ENCODE data around the gene ACSF3. TPM values are rescaled to one million over a fixed set of nuclear protein-coding genes. Genes with fewer than 3 reads are reported as not detected.

The ACSF3 gene
- total RNA-seq, 1 experiment from 2014 or later: 74.5 TPM

DNA sequence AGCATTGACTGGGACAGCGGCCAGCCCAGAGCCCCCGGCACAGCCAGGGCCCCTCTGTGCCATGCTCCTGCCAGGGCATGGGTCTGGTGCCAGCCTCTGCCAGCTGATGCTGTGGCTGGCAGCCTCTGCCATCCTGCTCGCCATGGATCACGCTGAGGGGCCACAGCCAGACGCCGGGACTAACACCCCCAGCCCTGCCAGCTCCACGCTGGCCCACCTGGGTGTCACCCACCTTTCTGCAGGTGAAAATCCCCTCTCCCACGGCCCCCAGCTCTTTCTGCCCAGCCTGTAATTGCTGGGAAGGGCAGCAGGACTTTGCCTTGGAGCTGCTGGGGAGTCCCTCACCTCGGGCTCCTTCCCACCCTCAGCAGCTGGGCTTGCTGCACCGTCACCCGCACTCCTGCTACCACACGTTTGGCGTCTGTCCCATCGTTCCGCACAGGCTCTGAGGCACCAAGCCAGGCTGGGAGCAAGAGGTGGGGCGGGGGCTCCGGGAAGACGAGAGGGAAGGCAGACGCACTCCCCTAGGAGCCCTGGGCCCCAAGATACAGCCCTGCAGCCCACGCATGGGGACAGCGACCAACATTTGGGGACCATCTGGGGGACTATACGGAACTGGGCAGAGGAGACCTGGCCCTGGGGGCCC, 42.0 kb upstream of the ACSF3 start:
- H3K9me3 ChIP-seq (ENCODE audit: control insufficient read depth in 1 of 2, insufficient read depth in 1 of 2, low read depth in 1 of 2, low read length in 2 of 2): no peaks in the 10 kb centered on the region
- ATAC-seq (no peak), DNase-seq (ENCODE audit: low read depth, low spot score) (no peak)
- no peaks in the 10 kb centered on the region for H3K36me3 ChIP-seq (ENCODE audit: control insufficient read depth in 1 of 2, insufficient read depth in 2 of 2, low read length in 2 of 2)
- no peaks in the 10 kb centered on the region for H3K9me2 ChIP-seq (ENCODE audit: insufficient read depth)
- H3K27me3 ChIP-seq (ENCODE audit: insufficient read depth, low read length): no peaks in the 10 kb centered on the region
- H2AFZ ChIP-seq (ENCODE audit: low read depth, low read length, poor library complexity, severe bottlenecking): no peak overlapping the region
- H3K9ac ChIP-seq (ENCODE audit: low read length): peak overlapping the region; percentile 73
- peak overlapping the region; percentile 96 for H3K4me2 ChIP-seq (ENCODE audit: low read length)
- intact Hi-C loops (cut with micrococcal nuclease): loop anchor here (5.0 to 10.0 kb wide), 3 partner anchors 109 to 237 kb away; partner anchors contain the start of gene APRT
- H4K20me1 ChIP-seq (ENCODE audit: insufficient read depth): no peaks in the 10 kb centered on the region
- no peaks in the 10 kb centered on the region; the same call in 1 of the 2 replicates for H3K79me2 ChIP-seq (ENCODE audit: insufficient read depth, low read length)
- BruUV-seq (replicated peaks): no TSS peak
- ChIA-PET RAD21 (ENCODE audit: low non-redundant PET in 1 of 2, low total read pairs in 2 of 2, uncharacterized antibody in 2 of 2, unreplicated experiment in 2 of 2) (no interaction called here), CTCF (no interaction called here), POLR2A (interaction anchor here (1.3 kb wide), 1 partner anchor 10 kb away, joined by 3 read pairs; no protein-coding TSS in a partner anchor)
- TF ChIP-seq YY1 (IDR thresholded peaks at IDR 0.05; ENCODE audit: extremely low read depth, insufficient replicate concordance, low read depth, low read length) (no peak), POLR2AphosphoS5 (IDR thresholded peaks at IDR 0.05; ENCODE audit: low read depth, low read length) (no peak), ELF1 (IDR thresholded peaks at IDR 0.05; ENCODE audit: borderline replicate concordance, low read depth) (no peak), EZH2phosphoT487 (IDR thresholded peaks at IDR 0.05; ENCODE audit: borderline replicate concordance) (no peak), TCF7L2 (IDR thresholded peaks at IDR 0.05; ENCODE audit: borderline replicate concordance, extremely low read depth, insufficient read depth, insufficient read length) (no peak), CTCF (IDR thresholded peaks at IDR 0.05 in 2 of 3, conservative IDR thresholded peaks at IDR 0.05 in 1 of 3; ENCODE audit: borderline replicate concordance in 1 of 3, insufficient read depth in 1 of 3, low read depth in 2 of 3, low read length in 2 of 3) (no peak), ATF3 (IDR thresholded peaks at IDR 0.05) (no peak), POLR2A (IDR thresholded peaks at IDR 0.05; ENCODE audit: borderline replicate concordance, extremely low read depth, insufficient read depth, insufficient read length) (no peak), CBX3 (IDR thresholded peaks at IDR 0.05; ENCODE audit: low read depth) (no peak), FOSL1 (IDR thresholded peaks at IDR 0.05; ENCODE audit: low read depth) (no peak), ZNF274 (IDR thresholded peaks at IDR 0.05; ENCODE audit: low read depth, low read length) (no peak), ZFX (IDR thresholded peaks at IDR 0.05) (no peak), SRF (IDR thresholded peaks at IDR 0.05; ENCODE audit: low read depth) (no peak), SP1 (IDR thresholded peaks at IDR 0.05; ENCODE audit: low read depth) (no peak), EZH2 (IDR thresholded peaks at IDR 0.05) (no peak), EGR1 (IDR thresholded peaks at IDR 0.05; ENCODE audit: low read depth) (no peak)
- TF ChIP-seq, protein P1, sequence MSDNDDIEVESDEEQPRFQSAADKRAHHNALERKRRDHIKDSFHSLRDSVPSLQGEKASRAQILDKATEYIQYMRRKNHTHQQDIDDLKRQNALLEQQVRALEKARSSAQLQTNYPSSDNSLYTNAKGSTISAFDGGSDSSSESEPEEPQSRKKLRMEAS (IDR thresholded peaks at IDR 0.05): no peak
- TF ChIP-seq, protein P2, sequence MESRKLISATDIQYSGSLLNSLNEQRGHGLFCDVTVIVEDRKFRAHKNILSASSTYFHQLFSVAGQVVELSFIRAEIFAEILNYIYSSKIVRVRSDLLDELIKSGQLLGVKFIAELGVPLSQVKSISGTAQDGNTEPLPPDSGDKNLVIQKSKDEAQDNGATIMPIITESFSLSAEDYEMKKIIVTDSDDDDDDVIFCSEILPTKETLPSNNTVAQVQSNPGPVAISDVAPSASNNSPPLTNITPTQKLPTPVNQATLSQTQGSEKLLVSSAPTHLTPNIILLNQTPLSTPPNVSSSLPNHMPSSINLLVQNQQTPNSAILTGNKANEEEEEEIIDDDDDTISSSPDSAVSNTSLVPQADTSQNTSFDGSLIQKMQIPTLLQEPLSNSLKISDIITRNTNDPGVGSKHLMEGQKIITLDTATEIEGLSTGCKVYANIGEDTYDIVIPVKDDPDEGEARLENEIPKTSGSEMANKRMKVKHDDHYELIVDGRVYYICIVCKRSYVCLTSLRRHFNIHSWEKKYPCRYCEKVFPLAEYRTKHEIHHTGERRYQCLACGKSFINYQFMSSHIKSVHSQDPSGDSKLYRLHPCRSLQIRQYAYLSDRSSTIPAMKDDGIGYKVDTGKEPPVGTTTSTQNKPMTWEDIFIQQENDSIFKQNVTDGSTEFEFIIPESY (IDR thresholded peaks at IDR 0.05; ENCODE audit: extremely low read depth, insufficient replicate concordance, low read length): no peak
- TF ChIP-seq, protein P3, sequence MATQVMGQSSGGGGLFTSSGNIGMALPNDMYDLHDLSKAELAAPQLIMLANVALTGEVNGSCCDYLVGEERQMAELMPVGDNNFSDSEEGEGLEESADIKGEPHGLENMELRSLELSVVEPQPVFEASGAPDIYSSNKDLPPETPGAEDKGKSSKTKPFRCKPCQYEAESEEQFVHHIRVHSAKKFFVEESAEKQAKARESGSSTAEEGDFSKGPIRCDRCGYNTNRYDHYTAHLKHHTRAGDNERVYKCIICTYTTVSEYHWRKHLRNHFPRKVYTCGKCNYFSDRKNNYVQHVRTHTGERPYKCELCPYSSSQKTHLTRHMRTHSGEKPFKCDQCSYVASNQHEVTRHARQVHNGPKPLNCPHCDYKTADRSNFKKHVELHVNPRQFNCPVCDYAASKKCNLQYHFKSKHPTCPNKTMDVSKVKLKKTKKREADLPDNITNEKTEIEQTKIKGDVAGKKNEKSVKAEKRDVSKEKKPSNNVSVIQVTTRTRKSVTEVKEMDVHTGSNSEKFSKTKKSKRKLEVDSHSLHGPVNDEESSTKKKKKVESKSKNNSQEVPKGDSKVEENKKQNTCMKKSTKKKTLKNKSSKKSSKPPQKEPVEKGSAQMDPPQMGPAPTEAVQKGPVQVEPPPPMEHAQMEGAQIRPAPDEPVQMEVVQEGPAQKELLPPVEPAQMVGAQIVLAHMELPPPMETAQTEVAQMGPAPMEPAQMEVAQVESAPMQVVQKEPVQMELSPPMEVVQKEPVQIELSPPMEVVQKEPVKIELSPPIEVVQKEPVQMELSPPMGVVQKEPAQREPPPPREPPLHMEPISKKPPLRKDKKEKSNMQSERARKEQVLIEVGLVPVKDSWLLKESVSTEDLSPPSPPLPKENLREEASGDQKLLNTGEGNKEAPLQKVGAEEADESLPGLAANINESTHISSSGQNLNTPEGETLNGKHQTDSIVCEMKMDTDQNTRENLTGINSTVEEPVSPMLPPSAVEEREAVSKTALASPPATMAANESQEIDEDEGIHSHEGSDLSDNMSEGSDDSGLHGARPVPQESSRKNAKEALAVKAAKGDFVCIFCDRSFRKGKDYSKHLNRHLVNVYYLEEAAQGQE (IDR thresholded peaks at IDR 0.05; ENCODE audit: low read depth): no peak
- peak overlapping the region; percentile 66; the same call in 1 of the 2 replicates for H3K27ac ChIP-seq (ENCODE audit: low read depth, low read length)
- peaks cover 13 to 28% of the 10 kb centered on the region in 2 experiments for H3K4me1 ChIP-seq (ENCODE audit: control insufficient read depth in 1 of 2, insufficient read depth in 2 of 2, low read length in 2 of 2)
- H3K4me3 ChIP-seq (replicated peaks in 1 of 2; ENCODE audit: low read depth in 1 of 2, low read length in 2 of 2): peak overlapping the region; percentile 77 to 97
